GF-D8 (cell line): ENCODE measurements around the gene PLXNA1.

Experiments
- DNase-seq: peaks from one replicate; lab custom pipeline; 2025; lab: John Stamatoyannopoulos, UW

The PLXNA1 gene

GRCh38 chr3:127002195-127003174, 19.6 kb downstream of the PLXNA1 start:
- no peak for DNase-seq

- DNase-seq, result no peak
Measured at GRCh38 chr3:127003175-127003555, 20.2 kb downstream of the PLXNA1 start.

- no peak for DNase-seq
Measured at GRCh38 chr3:127003601-127004280, 20.8 kb downstream of the PLXNA1 start.

- DNase-seq, result no peak
Measured at GRCh38 chr3:127004641-127005397, 21.9 kb downstream of the PLXNA1 start.

- no peak for DNase-seq
Measured at GRCh38 chr3:127005864-127006500, 23.1 kb downstream of the PLXNA1 start.

GRCh38 chr3:127006781-127007436, 24.0 kb downstream of the PLXNA1 start:
- DNase-seq, result no peak

- DNase-seq, result no peak
Measured at GRCh38 chr3:127008236-127008635, 25.3 kb downstream of the PLXNA1 start.

- DNase-seq, result no peak
Measured at GRCh38 chr3:127009531-127009930, 26.6 kb downstream of the PLXNA1 start.

- no peak for DNase-seq
Measured at GRCh38 chr3:127011270-127011992, 28.5 kb downstream of the PLXNA1 start.

GRCh38 chr3:127012091-127012490, 29.2 kb downstream of the PLXNA1 start:
- DNase-seq, result no peak

GRCh38 chr3:127013181-127013580, 30.3 kb downstream of the PLXNA1 start:
- DNase-seq, result no peak

- DNase-seq, result no peak
Measured at GRCh38 chr3:127013758-127014535, 31.0 kb downstream of the PLXNA1 start.

- DNase-seq, result no peak
Measured at GRCh38 chr3:127014536-127015281, 31.8 kb downstream of the PLXNA1 start.

GRCh38 chr3:127015282-127016042, 32.5 kb downstream of the PLXNA1 start:
- DNase-seq, result no peak

GRCh38 chr3:127016043-127016343, 33.1 kb downstream of the PLXNA1 start:
- DNase-seq, result no peak

GRCh38 chr3:127016461-127016860, 33.5 kb downstream of the PLXNA1 start:
- DNase-seq, result no peak

GRCh38 chr3:127017229-127017628, 34.3 kb downstream of the PLXNA1 start:
- DNase-seq, result no peak

GRCh38 chr3:127017781-127018180, 34.9 kb downstream of the PLXNA1 start:
- no peak for DNase-seq
